D721Med (cell line): ENCODE results near the gene DAGLA.

ENCODE experiments used
- DNase-seq: peaks from one replicate; pipeline ENCODE4 v3.0.0; 2011; ENCODE audit warnings: low spot score; ENCODE audit not compliant: insufficient read length
- FAIRE-seq: peaks from 2 replicates; lab custom pipeline; 2011; peaks lifted over from hg19 to GRCh38; lab: Jason Lieb, UNC
- TF ChIP-seq, protein P1 (sequence below): IDR thresholded peaks from 2 replicates; pipeline ENCODE4 v1.5.1; 2012; ENCODE audit warnings: mild to moderate bottlenecking, control low read depth; ENCODE audit not compliant: insufficient read depth; ENCODE audit errors: missing control alignments

The DAGLA gene

DNA sequence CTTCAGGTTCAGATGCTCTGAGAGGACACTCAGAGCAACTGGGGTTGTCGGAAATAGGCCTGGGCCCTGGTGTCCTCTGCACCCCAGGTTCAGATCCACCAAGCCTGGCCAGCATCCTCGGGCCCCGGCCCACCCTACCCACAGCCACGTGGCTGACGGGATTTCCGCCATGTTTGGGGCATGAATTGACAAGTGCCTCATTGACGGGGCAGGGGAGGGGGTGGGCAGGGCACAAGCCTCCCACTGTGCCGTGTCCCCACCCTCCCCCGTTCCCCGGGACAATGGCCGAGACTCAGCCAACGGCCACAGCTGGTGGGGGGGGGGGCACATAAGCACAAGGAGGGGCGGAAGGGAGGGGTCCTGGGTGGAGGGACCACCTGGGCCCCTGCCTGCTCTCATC, 80.8 kb downstream of the DAGLA start:
- TF ChIP-seq, protein P1, sequence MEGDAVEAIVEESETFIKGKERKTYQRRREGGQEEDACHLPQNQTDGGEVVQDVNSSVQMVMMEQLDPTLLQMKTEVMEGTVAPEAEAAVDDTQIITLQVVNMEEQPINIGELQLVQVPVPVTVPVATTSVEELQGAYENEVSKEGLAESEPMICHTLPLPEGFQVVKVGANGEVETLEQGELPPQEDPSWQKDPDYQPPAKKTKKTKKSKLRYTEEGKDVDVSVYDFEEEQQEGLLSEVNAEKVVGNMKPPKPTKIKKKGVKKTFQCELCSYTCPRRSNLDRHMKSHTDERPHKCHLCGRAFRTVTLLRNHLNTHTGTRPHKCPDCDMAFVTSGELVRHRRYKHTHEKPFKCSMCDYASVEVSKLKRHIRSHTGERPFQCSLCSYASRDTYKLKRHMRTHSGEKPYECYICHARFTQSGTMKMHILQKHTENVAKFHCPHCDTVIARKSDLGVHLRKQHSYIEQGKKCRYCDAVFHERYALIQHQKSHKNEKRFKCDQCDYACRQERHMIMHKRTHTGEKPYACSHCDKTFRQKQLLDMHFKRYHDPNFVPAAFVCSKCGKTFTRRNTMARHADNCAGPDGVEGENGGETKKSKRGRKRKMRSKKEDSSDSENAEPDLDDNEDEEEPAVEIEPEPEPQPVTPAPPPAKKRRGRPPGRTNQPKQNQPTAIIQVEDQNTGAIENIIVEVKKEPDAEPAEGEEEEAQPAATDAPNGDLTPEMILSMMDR = no peak
- DNase-seq = no peak
- FAIRE-seq = no peak

DNA sequence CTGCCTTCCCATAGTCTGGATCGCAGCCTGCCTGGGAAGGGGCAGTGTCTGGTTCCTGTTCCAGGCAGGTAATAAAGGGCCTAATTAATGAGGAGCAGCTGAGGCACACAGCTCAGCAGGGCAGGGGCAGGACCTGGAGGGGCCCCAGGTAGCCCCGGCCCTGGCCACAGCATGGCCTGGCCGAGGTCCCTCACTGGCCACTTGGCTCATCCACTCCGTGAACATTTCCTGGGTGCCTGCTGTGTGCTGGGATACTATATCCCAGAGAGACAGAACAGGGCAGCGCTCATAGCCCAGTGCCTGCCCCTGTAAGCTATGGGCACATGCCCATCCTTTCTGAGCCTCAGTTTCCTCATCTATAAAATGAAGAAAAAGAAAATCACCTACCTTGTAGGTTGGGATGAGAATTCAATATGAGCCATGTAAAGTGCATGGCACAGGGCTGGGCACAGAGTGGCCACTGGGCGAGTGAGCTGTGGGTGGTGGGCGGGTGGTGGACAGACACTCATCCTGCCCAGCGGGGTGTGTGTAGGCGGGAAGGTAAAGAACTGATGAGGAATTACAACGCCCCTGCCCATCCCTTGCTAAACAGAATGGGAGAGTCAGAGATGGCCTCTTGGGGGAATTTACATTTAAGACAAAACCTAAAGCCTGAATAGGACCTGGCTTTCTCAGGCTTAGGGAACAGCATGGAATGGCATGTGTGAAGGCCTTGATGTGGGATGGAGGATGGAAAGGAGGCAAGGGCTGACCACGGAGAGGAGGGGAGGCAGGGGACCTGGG, 81.4 kb downstream of the DAGLA start:
- TF ChIP-seq, protein P1 = no peak
- FAIRE-seq = no peak
- DNase-seq = no peak

DNA sequence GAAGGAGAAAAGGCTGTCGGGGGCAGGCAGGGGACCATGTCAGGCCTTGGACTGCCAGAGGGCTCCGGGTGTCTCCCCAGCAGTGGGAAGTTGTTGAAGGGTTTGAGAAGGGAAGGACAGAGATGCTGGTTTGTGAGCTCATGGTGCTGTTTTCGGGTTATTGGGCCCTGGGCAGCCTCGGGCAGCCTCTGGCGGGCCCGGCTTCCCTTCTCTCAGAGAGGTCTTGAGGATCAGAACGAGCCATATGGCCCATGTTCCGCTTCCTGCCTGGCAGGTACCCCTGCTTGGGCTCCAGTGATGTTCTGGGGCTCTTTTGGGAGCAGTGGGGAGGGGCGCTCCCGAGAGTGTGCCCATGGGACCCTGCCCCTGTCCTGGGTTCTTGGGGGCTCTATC, 82.0 kb downstream of the DAGLA start:
- no peak for FAIRE-seq
- DNase-seq = no peak
- TF ChIP-seq, protein P1 = no peak

DNA sequence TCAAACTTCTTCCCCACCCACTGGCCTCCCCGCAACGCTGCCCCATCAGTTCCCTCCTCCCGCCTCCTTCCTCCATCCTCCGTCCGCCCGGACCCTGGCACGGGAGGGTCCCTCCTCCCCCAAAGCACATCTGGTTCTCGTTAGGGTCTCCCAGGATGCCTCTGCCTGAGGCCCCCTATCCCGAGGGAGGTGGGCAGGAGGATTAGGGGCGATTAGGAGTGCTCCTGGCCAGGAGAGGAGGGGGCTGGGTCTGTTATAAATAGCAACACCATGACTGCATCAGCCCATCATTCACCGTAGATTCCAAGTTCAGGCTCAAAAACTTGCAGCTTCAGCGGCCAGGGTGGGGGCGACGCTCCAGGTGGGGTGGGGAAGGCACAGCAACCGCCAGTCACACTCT, 82.6 kb downstream of the DAGLA start:
- TF ChIP-seq, protein P1 = no peak
- DNase-seq (no peak), FAIRE-seq (no peak)

DNA sequence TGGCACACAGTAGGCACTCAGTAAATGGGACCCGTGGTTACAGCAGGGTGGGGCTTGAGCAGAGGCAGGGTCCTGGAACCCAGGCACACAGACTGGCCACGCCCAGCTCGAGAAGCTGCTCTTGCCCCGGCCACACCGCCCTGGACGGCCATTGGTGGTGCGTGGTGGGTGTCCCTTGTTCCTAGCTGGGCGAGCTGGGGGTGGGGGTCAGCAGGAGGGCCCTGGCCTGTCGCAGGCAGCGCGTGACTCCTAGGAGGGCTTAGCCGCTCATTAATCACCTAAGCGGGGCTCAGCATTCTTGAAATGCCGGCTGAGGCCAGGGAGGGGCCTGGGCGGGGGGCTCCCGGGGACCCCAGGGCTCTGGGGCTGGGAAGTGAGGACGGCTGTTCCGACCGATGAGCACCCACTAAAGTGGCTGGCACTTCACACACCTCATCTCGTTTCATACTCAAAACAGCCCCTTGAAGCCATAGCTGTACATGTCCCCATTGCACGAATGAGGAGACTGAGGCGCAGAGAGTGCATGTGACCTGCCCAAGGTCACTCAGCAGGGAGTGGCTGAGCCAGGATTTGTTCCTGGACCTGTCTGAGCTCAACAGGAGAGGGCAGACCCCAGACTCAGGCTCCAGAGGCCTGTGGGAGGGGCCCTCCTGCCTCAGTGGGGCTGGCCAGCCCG, 83.9 kb downstream of the DAGLA start:
- FAIRE-seq (no peak), DNase-seq (no peak)
- TF ChIP-seq, protein P1 = no peak

DNA sequence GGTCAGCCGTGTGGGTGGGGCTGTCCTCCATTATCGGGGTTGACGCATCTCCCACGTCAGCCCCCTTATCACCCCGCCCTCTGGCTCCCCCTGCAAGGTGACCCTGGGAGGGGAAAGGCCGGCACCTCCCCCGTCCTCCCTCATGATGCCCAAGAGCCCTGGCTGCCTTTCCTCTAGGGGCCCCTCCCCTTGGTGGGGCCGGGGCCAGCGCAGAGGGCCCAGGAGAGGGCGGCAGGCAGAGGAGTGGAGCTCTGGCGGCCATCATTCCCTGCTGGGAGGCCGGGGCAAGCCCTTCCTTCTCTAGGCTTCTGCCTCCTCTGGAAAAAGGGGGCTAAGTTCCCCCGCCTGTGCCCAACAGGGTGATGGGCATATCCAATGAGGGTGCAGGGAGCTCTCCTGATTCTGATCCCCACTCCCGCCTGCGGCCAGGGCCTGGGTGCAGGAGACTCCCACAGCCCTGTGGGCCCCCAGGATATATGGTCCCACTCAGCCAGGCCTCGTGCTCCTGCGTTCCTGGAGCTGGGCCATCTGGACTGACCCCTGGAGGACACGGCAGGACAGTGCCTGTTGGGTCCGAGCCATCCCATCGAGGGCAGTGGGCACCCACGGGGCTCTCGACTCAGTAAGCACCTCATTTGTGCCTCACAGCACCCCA, 84.5 kb downstream of the DAGLA start:
- TF ChIP-seq, protein P1 = no peak
- DNase-seq (no peak), FAIRE-seq (no peak)
